DMS53 treated with DMSO at 0.1 percent for 48 hours (cell line): Measurements from ENCODE around the gene KCNIP2.
A peak's percentile ranks its signal among the peaks of the same experiment; 100 is the strongest.

Experiments used
- DNase-seq: peaks from one replicate; lab custom pipeline; 2025; ENCODE audit not compliant: unreplicated experiment; lab: John Stamatoyannopoulos, UW

KCNIP2 gene

DNA sequence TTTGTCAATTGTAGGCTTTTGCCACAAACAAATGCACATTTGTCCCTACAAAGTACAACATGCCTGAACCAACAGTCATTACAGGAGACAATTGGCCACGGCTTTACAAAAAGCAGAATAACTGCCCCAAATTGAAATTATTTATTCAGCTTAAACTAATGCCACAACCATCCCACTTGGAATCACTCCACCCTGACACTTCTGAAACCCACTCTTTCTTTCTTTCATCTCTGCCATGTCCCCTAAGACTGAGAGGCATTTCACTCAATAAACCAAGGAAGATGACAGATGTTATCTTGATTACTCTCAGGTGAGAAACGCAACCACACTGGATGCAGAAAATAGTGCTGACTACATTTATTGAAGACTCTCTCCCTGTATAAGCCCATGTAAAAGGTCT, 57.8 kb downstream of the KCNIP2 start:
- no peak for DNase-seq

DNA sequence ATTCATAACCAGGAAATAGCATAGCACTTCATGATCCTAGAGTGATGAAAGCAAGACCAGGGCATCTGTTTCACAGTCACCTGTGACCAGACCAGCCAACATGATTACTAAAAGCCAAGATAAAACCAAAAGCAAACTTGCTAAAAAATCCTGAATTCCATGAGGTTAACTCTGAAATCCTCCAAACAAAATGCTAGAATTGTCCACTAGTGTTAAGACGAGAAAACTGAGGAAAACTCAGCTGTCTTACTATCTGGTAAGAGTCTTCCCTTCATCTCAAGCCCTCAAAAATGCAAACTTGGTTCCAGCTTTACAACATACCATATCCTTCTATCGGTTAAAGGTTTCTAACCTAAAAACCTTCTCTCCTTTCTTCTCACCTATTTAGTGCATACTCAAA, 59.0 kb downstream of the KCNIP2 start:
- DNase-seq = no peak

DNA sequence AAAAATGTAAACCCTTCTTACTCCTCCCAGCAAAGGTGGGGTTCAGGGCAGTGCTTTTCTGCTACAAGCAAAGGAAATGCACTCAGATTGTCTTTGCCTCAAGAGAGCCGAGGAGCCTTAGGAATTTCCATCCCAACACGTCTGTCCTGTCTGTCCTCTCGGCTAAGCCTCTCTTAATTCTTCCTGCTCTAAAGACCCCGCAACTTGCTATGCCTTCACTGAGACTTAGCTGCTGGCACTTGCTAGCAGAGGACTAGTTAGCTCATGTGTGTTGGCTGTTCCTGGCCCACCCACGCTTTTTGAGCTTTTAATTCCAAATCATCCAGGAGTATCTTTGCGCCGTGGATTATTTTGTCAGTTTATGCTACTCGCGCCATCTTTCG, 59.9 kb downstream of the KCNIP2 start:
- no peak for DNase-seq

DNA sequence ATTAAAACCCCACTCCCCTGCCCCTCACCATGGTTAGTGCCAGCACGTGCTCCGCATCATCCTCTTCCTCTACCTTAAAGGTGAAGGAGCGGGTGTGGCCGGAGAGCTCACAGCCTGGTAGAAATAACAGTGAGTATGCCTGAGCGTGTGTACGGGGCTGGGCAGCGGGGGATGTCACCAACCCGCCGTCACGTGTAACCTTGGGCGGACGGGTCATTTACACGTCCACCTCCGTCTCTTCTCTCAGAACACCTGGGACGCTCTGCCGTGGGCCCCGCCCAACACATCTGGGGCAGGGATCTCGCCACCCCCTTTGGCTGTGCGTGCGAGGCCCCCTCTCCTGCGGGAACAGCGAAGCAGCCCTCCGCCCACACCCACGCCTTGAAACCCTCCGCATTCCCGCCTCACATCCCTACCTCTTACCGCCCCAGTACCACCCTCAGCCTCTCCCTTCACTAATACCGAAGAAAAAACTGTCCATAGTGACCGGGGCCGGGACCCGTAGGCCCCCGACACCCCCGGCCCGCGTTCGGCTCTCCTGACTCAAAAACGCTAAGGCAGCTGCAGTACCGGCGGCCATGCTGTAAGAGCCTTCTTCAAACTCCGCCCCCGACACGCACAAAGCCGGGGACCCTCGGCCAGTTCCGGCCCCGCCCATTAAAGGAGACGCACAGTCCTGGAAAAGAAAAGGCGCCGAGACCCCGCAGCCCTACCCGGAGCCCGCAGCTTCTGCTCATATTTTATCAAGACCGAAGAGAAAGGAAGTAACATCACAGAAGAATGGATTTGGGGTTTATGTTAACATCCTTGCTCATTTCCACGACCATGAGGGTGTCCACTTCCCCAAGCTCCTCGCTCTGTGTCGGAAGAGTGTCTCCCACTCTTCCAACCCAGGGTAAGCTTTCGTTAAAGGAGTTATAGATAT, 60.5 kb downstream of the KCNIP2 start, which contains the start of gene NPM3:
Gene NPM3 (minus strand): TSS at position 636 of the 925 bp plus-strand sequence. CDS start 56 bp downstream, at position 580.
- peak; percentile 52 for DNase-seq

DNA sequence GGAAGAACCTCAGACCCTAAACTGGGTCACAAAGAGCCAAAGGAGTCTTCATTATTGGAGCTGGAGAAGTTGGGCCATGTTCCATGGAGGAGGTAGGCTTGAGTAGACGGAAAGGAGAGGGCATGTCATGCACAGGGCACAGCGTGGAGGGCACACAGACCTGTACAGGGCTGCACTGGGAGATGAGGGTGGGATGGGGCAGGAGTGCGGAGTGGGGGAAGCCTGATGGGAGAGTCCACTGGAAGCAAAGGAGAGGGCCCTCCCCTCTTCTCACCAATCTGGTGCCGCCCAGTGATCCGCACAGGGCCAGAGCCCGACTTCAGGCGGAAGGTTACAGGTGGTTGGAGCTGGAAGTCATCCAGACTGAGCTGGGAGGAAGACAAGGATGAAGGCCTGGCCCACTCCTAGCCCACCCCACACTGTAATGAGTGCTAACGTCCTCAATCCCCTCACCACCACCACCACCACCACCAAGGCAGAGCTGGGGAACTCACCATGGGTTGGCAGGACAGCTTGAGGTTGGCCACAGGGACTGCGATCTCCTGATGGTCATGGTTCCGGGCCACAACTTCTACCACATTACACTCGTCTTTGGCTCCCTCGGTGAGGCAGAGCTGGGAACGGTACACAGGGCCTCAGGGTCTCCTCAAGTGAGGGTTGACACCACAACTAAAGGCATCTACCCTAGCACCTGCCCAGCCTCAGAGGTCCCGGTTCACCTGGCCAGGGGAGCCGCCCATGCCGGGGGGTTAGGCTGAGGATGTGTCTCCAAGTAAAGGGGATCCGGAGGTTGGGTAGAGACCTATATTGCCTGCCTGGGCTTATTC, 61.4 kb downstream of the KCNIP2 start:
- DNase-seq = no peak

DNA sequence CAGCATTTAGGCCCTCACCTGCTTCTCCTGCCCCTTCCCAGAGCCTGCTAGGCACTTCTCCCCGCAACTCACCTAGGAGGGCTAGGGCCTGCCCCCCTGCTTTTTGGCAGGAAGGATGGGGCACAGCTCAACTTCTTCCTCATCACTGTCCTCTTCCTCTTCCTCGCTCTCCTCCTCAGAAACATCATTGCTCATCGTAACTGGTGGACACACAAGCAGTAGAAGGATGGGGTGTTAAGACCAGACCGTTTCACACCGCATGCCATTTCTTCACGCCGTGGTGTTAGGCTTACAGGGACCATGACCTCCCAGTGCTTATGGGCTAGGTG, 62.0 kb downstream of the KCNIP2 start:
- DNase-seq = no peak

DNA sequence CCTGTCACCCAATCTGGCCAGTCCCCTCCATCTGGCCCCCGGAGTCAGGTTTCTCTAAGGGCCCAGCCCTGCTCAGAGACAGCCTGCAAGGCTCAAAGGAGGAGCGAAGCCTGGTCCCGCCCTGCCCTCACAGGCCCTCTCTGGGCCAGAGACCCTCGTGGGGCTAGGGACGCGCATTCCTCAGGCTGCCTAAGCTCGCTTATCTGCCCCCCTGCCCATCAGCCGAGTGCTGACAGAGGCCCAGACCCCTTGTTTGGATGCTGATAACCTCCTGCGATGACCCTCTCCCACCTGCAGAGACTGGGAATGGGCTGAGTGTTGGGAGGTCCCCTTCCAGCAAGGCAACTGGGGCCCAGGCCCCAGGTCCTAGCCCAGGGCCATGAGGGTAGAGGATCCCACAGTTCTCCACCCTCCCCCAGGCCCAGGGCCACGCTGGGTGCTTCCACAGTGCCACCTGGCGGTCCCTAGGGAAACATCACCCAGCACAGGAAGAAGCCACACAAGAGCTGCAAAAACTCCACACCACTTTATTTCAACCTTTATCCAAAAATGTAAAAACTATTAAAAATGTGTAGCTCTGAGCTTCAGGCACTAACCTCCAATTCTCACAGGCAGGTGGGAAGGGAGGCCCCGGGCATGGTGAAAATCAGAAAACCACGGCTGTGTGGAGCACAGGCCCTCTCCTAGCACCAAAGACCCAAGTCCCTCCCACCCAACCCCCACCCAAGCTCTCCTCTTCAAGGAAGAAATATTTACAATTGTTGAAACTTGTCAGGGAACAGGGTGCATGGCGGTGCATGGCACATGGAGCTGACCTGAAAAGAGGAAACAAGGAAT, 62.6 kb downstream of the KCNIP2 start:
- peak; percentile 54 for DNase-seq

DNA sequence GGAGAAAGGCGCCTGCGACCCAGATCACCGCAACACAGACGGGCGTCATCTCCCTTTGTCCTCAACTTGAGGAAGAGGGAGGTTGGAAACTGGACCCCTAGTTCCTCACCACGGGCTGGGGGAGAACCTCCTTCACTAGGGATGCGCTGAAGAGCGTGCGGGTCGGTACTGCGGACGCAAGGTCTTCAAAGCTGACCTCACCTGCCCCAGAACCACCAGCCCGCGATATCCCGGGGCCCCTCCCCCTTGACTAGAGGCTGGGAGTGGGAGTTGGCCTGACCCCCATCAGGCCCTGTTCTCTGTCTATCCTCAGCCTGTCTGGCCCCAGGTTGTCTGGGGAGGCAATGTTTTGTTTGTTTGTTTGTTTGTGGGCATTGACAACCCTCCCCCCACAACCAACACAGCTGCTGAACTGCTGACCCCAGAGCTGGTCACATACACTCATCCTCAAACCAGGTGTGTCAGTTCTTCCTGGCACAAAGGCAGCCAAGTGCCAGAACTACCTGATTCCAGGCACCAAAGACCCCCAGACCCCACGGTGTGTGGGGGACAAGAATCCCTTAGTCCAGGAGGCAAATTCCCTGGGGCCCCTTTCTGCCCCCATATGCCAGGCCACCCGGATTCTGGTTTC, 63.3 kb downstream of the KCNIP2 start:
- peak; percentile 18 for DNase-seq

DNA sequence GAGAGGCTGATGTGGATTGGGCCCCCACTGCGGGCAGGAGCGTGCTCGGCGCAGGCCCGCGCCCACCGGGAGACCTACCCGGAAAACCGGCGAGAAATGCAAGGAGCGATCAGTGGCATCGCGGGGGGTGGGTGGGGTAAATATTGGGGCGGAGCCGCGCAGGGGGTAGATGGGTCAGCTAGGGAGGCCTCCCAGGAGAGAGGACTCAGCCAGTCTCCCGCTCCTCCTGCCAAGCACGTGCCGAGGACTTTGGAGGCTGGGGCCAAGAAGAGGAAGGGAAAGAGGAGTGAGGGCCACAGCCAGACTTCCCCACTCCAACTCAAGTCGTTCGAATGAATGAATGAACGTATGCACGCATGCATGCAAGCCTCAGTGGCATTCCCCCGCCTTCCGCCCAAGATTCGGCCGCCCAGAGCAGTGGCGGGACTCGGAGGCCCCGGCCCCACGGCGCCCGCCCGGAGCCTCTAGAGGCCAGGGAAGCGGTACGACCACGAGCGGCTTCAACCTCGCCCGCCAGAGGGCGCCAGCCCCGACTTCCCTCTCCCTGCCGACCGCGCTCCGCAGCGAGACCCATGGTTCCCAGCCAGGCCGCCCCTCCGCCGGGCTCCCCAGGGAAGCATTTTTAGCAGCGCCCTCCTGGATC, 63.9 kb downstream of the KCNIP2 start:
- peak; percentile 82 for DNase-seq

DNA sequence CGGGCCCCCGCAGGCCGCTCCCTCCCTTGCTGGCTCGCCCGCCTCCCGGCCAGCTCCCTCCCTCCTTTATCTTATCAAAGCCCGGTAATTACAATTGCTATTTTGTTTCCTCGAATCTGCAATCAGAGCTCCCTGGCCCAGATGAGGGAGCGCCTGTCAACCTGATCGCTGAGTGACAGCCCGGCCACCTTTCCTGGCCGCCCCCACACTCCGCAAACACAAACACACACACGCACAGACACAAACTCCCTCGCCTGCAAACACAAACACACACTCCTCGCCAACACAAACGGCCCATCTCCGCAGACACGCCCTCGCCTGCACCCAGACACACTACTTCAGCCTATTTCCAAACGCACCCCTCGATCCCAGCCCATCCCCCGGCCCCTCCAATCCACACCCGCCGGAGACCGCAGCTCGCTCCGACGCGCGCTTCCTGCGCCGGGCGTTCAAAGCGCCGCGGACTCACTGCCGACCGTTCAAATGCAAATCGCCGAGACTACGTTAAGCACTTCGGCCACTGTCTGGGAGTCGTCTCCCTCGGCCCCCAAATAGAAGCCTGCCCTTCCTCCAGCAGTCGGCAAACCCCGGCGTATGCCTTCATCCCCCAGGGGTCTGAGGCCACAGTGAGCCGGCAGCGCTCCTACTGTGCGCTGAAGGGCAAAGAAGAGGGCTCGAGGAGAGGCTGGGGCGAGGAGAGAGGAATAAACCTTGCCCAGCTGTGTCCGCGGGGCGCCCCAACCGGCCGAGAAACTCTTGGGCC, 64.6 kb downstream of the KCNIP2 start:
- peak; percentile 27 for DNase-seq

DNA sequence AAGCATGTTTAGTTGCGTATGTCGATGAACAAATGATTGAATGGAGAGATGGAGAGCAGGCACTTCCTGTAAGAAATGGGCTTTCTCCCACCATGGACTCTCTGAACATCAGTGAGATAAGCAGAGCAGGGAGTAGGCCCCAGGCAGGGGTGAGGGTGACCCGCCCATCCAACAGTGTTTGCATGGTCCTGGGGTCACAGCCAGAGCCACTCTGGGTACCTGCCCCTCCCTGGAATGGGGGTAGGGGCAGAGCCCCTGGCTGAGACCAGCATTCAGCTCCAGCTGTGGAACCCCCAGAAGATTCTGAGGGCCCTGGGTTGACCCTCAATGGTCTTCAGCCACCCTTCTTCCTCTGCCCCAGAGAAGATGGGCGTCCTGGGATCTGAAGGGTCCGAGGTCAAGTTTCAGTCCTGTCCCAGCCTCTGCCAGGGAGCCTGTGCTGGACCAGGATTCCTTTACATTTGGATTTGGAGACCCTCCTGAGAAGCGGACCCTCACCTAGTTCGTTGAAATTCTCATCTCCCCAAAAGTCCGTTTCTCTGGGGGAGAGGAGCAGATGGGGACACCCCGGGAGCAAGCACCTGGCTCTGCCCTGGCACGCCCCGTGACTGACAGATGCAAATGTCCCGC, 65.3 kb downstream of the KCNIP2 start:
- DNase-seq = no peak

DNA sequence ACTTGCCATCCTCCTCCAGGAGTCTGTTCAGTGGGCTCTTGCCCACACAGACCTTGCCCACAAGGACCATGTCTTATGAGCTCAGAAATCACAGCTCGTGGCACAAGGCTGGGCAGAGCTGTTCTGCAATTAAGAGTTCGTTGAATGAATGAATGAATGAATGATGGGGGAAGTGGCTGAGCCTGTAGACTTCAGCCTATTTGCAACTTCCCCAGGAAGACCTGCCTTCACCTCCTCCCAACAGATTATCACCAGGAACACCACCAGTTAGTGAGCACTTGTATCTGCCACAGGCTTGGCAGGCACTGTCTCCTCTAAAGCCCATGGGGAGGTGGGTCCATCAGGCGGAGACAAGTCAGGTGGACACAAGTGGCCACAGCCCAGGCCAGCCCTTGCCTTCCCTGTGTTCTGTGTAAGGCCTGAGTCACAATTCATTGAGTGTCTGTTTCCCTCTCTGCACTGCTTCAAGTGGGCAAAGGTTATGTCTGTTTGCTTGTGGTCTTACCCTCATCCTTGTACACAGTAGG, 65.9 kb downstream of the KCNIP2 start:
- peak; percentile 28 for DNase-seq

DNA sequence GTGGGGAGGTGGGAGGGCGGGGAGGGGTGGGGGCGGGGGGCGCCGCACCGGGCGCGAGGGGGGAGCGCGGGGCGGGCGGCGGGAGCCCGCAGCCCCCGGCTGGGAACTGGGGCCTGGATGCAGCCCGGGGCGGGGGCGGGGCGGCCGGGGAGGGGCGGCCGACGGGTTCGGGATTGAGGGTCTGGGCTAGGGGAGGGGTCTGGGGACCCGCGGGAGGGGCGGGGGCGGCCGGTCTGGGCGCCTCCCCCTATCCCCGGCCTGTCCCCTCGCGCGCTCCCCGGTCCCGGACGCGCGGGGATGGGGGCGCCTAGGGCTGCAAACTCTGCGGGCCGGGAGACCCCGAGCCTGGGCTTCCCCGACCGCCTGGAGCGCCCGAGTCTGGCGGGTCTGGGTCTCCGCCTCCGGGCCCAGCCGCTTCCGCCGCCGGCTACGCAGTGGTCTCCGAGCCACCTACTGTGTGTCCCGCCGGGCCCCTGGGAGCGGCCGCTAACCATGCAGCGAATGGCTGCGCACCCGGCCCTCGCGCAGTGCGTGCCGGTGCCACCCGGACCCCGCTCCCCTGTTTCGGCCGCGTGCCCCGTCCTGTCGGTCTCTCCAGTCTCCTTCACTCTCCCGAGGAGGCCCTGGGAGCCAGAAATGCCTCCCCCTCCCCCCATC, 67.3 kb downstream of the KCNIP2 start:
- no peak for DNase-seq
